Large intestine (tissue), 3 donors: ENCODE results near the gene BTBD3. TPM values are rescaled to one million over a fixed set of nuclear protein-coding genes. Genes with fewer than 3 reads are reported as not detected.

Experiments used
- DNase-seq, 2 donors: peaks; one replicate each; pipeline versions ENCODE4 v3.0.0 to v3.0.0-alpha.2; 2013
- H3K27ac ChIP-seq: one replicate; pipeline ENCODE4 v1.5.1; 2013; ENCODE audit warnings: low read length
- H3K27me3 ChIP-seq: 2 replicates; pipeline ENCODE4 v1.6.1; 2013; ENCODE audit warnings: low read length; ENCODE audit not compliant: control insufficient read depth, insufficient read depth
- H3K36me3 ChIP-seq: 2 replicates; pipeline ENCODE4 v1.6.1; 2013; ENCODE audit warnings: low read length; ENCODE audit not compliant: control insufficient read depth, insufficient read depth
- H3K4me1 ChIP-seq: one replicate; pipeline ENCODE4 v1.6.1; 2013; ENCODE audit warnings: low read length; ENCODE audit not compliant: control insufficient read depth, insufficient read depth
- H3K4me3 ChIP-seq: one replicate; pipeline ENCODE4 v1.5.1; 2013; ENCODE audit warnings: low read length
- H3K9me3 ChIP-seq: one replicate; pipeline ENCODE4 v1.6.1; 2013; ENCODE audit warnings: mild to moderate bottlenecking, low read depth, low read length, moderate library complexity; ENCODE audit not compliant: control insufficient read depth
- WGBS: methylation state at CpG from one replicate; pipeline ENCODE4 v1.1.5; 2013; ENCODE audit warnings: low lambda C conversion rate; ENCODE audit not compliant: insufficient coverage; 5-methylcytosine and 5-hydroxymethylcytosine counted together
- polyA plus RNA-seq: library from polyadenylated mRNA; unstranded; fragments of 120-200 nt; gene quantifications from one replicate; pipeline ENCODE4 v1.2.1, GENCODE V29; 2013

BTBD3 gene
- polyA plus RNA-seq, 1 donor: 51.0 TPM

- no peak overlapping the region for H3K27ac ChIP-seq
- no peak for DNase-seq
- no peaks in the 10 kb centered on the region for H3K27me3 ChIP-seq
- no peaks in the 10 kb centered on the region for H3K4me1 ChIP-seq
- H3K9me3 ChIP-seq: peaks cover 3% of the 10 kb centered on the region
- H3K4me3 ChIP-seq: no peak overlapping the region
- no peaks in the 10 kb centered on the region for H3K36me3 ChIP-seq
Measured at GRCh38 chr20:11957911-11958310, 40.2 kb downstream of the BTBD3 start.

DNA sequence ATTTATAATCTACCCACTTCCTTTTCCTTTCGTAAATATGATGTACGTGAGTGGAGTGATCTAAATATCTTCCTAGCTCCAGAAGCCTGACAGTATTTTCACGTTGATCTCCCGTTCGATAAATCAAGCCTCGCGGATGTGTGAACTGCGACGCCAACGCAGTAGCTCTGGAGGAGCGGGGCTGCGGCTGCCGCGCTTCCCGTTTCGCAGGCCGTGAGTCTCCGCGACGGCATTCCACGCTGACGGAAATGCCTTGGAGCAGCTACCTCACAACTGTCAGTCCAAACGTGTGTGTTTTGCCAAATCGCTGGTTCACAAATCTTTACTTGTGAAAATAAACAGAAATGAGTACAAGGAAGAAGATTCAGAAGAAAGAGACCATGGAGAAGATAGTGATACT is 41.2 kb downstream of the BTBD3 start:
- H3K9me3 ChIP-seq: peaks cover 3% of the 10 kb centered on the region
- H3K4me3 ChIP-seq: no peak overlapping the region
- 69% methylated on average over 7 of the region's 24 CpGs for WGBS
- H3K4me1 ChIP-seq: no peaks in the 10 kb centered on the region
- no peak for DNase-seq
- H3K27me3 ChIP-seq: no peaks in the 10 kb centered on the region
- no peaks in the 10 kb centered on the region for H3K36me3 ChIP-seq
- no peak overlapping the region for H3K27ac ChIP-seq

DNA sequence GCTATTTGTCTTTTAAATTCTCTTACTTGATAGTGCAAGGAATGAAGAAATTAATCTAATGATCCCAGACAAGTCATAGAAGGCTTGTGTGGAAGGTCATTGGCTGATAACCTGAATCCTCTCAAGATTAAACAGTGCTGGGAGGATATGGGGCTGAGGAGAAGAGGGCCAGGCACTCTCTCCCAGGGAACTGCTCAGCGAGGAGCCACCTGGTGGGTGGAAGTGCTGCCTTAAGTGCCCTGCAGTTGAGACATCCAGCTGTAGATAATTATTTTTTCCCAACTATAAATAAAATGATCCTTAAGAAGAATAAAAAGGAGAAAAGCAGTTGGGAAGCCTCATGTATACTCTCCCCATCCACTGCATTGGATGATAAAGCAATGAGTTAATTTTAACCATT is 47.9 kb downstream of the BTBD3 start:
- H3K36me3 ChIP-seq: no peaks in the 10 kb centered on the region
- no peak overlapping the region for H3K4me3 ChIP-seq
- DNase-seq: no peak
- H3K9me3 ChIP-seq: no peaks in the 10 kb centered on the region
- H3K27ac ChIP-seq: no peak overlapping the region
- WGBS: no CpG with 5 or more reads among the region's 1 CpG
- no peaks in the 10 kb centered on the region for H3K27me3 ChIP-seq
- no peaks in the 10 kb centered on the region for H3K4me1 ChIP-seq

DNA sequence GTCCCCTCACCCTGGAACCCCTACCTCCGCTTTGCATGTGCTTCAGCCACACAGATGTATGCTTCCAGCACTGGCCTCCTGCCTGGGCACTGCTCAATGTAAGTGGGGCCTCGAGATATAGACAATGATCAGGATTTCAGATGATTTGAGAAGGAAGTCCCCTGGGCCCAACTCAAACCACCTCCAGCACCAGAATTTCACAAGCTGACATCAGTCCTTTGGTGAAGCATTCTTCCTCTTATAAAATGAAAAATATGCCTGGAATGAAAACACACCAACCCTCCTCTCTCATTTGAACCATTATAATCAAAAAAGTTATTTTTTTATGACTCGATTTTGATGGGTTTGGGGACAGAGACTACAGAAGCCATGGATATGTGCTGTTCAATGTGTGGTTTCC is 48.5 kb downstream of the BTBD3 start:
- H3K4me1 ChIP-seq: no peaks in the 10 kb centered on the region
- DNase-seq: no peak
- H3K9me3 ChIP-seq: no peaks in the 10 kb centered on the region
- no peaks in the 10 kb centered on the region for H3K36me3 ChIP-seq
- H3K4me3 ChIP-seq: no peak overlapping the region
- H3K27ac ChIP-seq: no peak overlapping the region
- no CpG with 5 or more reads among the region's 3 CpGs for WGBS
- no peaks in the 10 kb centered on the region for H3K27me3 ChIP-seq

DNA sequence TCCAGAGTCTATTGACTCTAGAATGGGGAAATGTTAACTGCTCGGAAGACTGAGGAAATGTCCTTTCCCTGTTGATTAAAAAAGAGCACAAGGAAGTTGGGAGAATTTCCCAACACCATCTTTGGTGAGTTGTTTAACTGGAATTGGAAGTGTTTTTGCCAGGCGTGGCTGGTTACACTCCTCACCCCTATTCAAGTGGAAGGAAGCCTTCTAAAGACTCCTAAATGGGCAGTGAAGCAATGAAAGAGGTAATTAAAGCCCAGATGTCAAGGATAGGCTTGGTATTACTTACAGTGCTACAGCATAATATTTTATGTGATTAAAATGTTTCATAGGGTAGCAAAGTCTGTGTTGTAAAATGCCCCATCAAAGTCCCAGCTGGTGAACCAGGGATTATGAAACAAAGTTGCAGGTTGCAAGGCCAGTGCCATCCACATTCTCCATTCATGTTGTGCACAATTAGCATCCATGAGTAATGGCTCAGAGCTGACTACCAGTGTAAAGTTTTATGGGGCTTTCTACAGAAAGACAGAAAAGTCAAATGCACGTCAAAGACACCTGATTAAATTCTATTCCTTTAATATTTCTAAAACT is 52.6 kb downstream of the BTBD3 start:
- WGBS: 100% methylated on average over 1 of the region's 3 CpGs
- DNase-seq: no peak
- no peaks in the 10 kb centered on the region for H3K36me3 ChIP-seq
- no peak overlapping the region for H3K27ac ChIP-seq
- H3K9me3 ChIP-seq: no peaks in the 10 kb centered on the region
- no peaks in the 10 kb centered on the region for H3K4me1 ChIP-seq
- H3K27me3 ChIP-seq: no peaks in the 10 kb centered on the region
- no peak overlapping the region for H3K4me3 ChIP-seq

- H3K9me3 ChIP-seq: no peaks in the 10 kb centered on the region
- no peak overlapping the region for H3K4me3 ChIP-seq
- no peak for DNase-seq
- no peak overlapping the region for H3K27ac ChIP-seq
- H3K36me3 ChIP-seq: no peaks in the 10 kb centered on the region
- H3K4me1 ChIP-seq: no peaks in the 10 kb centered on the region
- H3K27me3 ChIP-seq: no peaks in the 10 kb centered on the region
- no CpG with 5 or more reads among the region's 2 CpGs for WGBS
Measured at GRCh38 chr20:11972478-11972877, 54.8 kb downstream of the BTBD3 start.
